IMR-90 (cell line): Measurements from ENCODE around the gene KLHDC9. TPM values are rescaled to one million over a fixed set of nuclear protein-coding genes. Genes with fewer than 3 reads are reported as not detected.

Experiments
- ATAC-seq: fragments of 200-7000 bp; cut with Tn5 transposase; 2 replicates; pipeline ENCODE4 v1.9.1; 2020; ENCODE audit warnings: low read depth, mild to moderate bottlenecking, moderate library complexity
- BruUV-seq: library from RNA; stranded (reverse); fragments of 400-500 nt; replicated peaks from 2 replicates; lab custom pipeline; 2021; lab: Mats Ljungman, UMichigan
- CTCF ChIA-PET: fragments of 300-600 bp; formaldehyde crosslinking; extraction: SDS; loops from one replicate; lab custom pipeline; 2021; ENCODE audit warnings: antibody characterized with exemption; lab: Yijun Ruan, JAX
- POLR2A ChIA-PET: fragments of 300-600 bp; sonication (Branson Sonifier 250); formaldehyde crosslinking; loops from one replicate; lab custom pipeline; 2022; ENCODE audit warnings: antibody characterized with exemption; ENCODE audit not compliant: unreplicated experiment; lab: Charles Lee
- DNase-seq: peaks from one replicate; pipeline ENCODE4 v3.0.0; 2013
- H2AFZ ChIP-seq: replicated peaks from 2 replicates; pipeline ENCODE3; 2013; ENCODE audit warnings: low read length, mild to moderate bottlenecking; ENCODE audit not compliant: poor library complexity
- H2AK5ac ChIP-seq: 2 replicates; pipeline ENCODE4 v1.6.1; 2013; ENCODE audit warnings: low read depth, low read length, inconsistent platforms
- H2AK9ac ChIP-seq: replicated peaks from 2 replicates; pipeline ENCODE3; 2013; ENCODE audit warnings: mild to moderate bottlenecking, low read depth, low read length, moderate library complexity; ENCODE audit not compliant: poor library complexity
- H2BK120ac ChIP-seq: 2 replicates; pipeline ENCODE4 v1.6.1; 2013; ENCODE audit warnings: low read depth, low read length, inconsistent platforms
- H2BK15ac ChIP-seq: 3 replicates; pipeline ENCODE4 v1.6.1; 2013; ENCODE audit warnings: low read depth, low read length, inconsistent platforms
- H2BK20ac ChIP-seq: 2 replicates; pipeline ENCODE4 v1.6.1; 2013; ENCODE audit warnings: low read depth, mild to moderate bottlenecking, inconsistent platforms, low read length, moderate library complexity
- H2BK5ac ChIP-seq: 2 replicates; pipeline ENCODE4 v1.6.1; 2013; ENCODE audit warnings: mild to moderate bottlenecking, low read depth, low read length, inconsistent platforms; ENCODE audit not compliant: poor library complexity, severe bottlenecking
- H3K14ac ChIP-seq: replicated peaks from 2 replicates; pipeline ENCODE4 v1.6.1; 2013; ENCODE audit warnings: low read depth, low read length, inconsistent platforms
- H3K18ac ChIP-seq: 2 replicates; pipeline ENCODE4 v1.6.1; 2013; ENCODE audit warnings: low read depth, low read length, control low read depth
- H3K23ac ChIP-seq: 2 replicates; pipeline ENCODE4 v1.6.1; 2013; ENCODE audit warnings: low read depth, low read length, inconsistent platforms
- H3K27ac ChIP-seq: 2 replicates; pipeline ENCODE4 v1.5.1; 2013; ENCODE audit warnings: mild to moderate bottlenecking, control low read depth, low read length; ENCODE audit not compliant: insufficient read depth
- H3K27me3 ChIP-seq: 2 replicates; pipeline ENCODE4 v1.6.1; 2013; ENCODE audit warnings: low read length; ENCODE audit not compliant: control insufficient read depth, insufficient read depth
- H3K36me3 ChIP-seq: 2 replicates; pipeline ENCODE4 v1.6.1; 2013; ENCODE audit warnings: low read length, mixed read lengths; ENCODE audit not compliant: control insufficient read depth, insufficient read depth
- H3K4ac ChIP-seq: 2 replicates; pipeline ENCODE4 v1.6.1; 2013; ENCODE audit warnings: low read depth, low read length, inconsistent platforms
- H3K4me1 ChIP-seq: 2 replicates; pipeline ENCODE4 v1.6.1; 2013; ENCODE audit warnings: low read length, mixed read lengths; ENCODE audit not compliant: control insufficient read depth, insufficient read depth
- H3K4me2 ChIP-seq: 2 replicates; pipeline ENCODE4 v1.6.1; 2013; ENCODE audit warnings: low read depth, mild to moderate bottlenecking, control low read depth, low read length, moderate library complexity
- H3K4me3 ChIP-seq: 2 replicates; pipeline ENCODE4 v1.5.1; 2013; ENCODE audit warnings: low read depth, mild to moderate bottlenecking, control low read depth, low read length, moderate library complexity; ENCODE audit not compliant: insufficient read depth
- H3K56ac ChIP-seq: 2 replicates; pipeline ENCODE4 v1.6.1; 2013; ENCODE audit warnings: low read length, inconsistent platforms; ENCODE audit not compliant: insufficient read depth; ENCODE audit errors: extremely low read depth
- H3K79me1 ChIP-seq, 2 experiments: 2 replicates each; pipeline ENCODE4 v1.6.1; 2013; ENCODE audit warnings: low read length in 2 of 2, inconsistent platforms in 1 of 2, low read depth in 1 of 2
- H3K9ac ChIP-seq: 2 replicates; pipeline ENCODE4 v1.6.1; 2013; ENCODE audit warnings: low read depth, low read length, control low read depth
- H3K9me1 ChIP-seq: 2 replicates; pipeline ENCODE4 v1.6.1; 2013; ENCODE audit warnings: low read length, inconsistent platforms; ENCODE audit not compliant: insufficient read depth
- H3K9me3 ChIP-seq: 2 replicates; pipeline ENCODE4 v1.6.1; 2013; ENCODE audit warnings: low read length; ENCODE audit not compliant: control insufficient read depth, insufficient read depth
- H4K20me1 ChIP-seq: 2 replicates; pipeline ENCODE4 v1.6.1; 2013; ENCODE audit warnings: low read length, inconsistent platforms; ENCODE audit not compliant: insufficient read depth
- H4K5ac ChIP-seq: 2 replicates; pipeline ENCODE4 v1.6.1; 2013; ENCODE audit warnings: mild to moderate bottlenecking, low read depth, low read length, control low read depth
- H4K8ac ChIP-seq, 2 experiments: 2 replicates each; pipeline ENCODE4 v1.6.1; 2013; ENCODE audit warnings: low read depth in 2 of 2, low read length in 2 of 2, control low read depth in 1 of 2, inconsistent platforms in 1 of 2
- H4K91ac ChIP-seq: 2 replicates; pipeline ENCODE4 v1.6.1; 2013; ENCODE audit warnings: low read depth, low read length, inconsistent platforms; ENCODE audit not compliant: insufficient read depth
- BHLHE40 ChIP-seq: fragments of 150-350 bp; IDR thresholded peaks from 2 replicates; pipeline ENCODE4 v1.6.1; 2016; ENCODE audit warnings: mild to moderate bottlenecking, low read depth, low read length
- CEBPB ChIP-seq: IDR thresholded peaks from 2 replicates; pipeline ENCODE4 v1.6.1; 2012; ENCODE audit warnings: low read depth, low read length, improper control_type of control experiment
- CHD1 ChIP-seq: IDR thresholded peaks from 2 replicates; pipeline ENCODE4 v1.6.1; 2012; ENCODE audit warnings: low read depth, low read length, improper control_type of control experiment
- MAFK ChIP-seq: IDR thresholded peaks from 2 replicates; pipeline ENCODE4 v1.6.1; 2012; ENCODE audit warnings: low read depth, low read length, improper control_type of control experiment
- MAZ ChIP-seq: IDR thresholded peaks from 2 replicates; pipeline ENCODE4 v1.6.1; 2012; ENCODE audit warnings: low read depth, mild to moderate bottlenecking, low read length, improper control_type of control experiment, moderate library complexity, borderline replicate concordance
- NFE2L2 ChIP-seq: fragments of 150-350 bp; IDR thresholded peaks from 2 replicates; pipeline ENCODE4 v1.6.1; 2016; ENCODE audit warnings: low read depth, mild to moderate bottlenecking, low read length
- POLR2A ChIP-seq: IDR thresholded peaks from 2 replicates; pipeline ENCODE4 v1.6.1; 2012; ENCODE audit warnings: mild to moderate bottlenecking, low read depth, low read length
- RCOR1 ChIP-seq: IDR thresholded peaks from 2 replicates; pipeline ENCODE4 v1.6.1; 2012; ENCODE audit warnings: mild to moderate bottlenecking, low read length, improper control_type of control experiment; ENCODE audit not compliant: insufficient replicate concordance
- RFX5 ChIP-seq: IDR thresholded peaks from 2 replicates; pipeline ENCODE4 v1.8.0; 2012; ENCODE audit warnings: low read depth, mild to moderate bottlenecking, low read length, moderate library complexity
- SMC3 ChIP-seq: fragments of 150-350 bp; IDR thresholded peaks from 2 replicates; pipeline ENCODE4 v1.6.1; 2016; ENCODE audit warnings: low read depth, mild to moderate bottlenecking, antibody characterized with exemption, low read length, moderate library complexity
- WGBS, 2 experiments: methylation state at CpG; one replicate each; pipeline versions ENCODE4 v1.1.5 to v1.1.7; 2013; ENCODE audit warnings: missing lambda C conversion rate in 2 of 2; ENCODE audit not compliant: insufficient read length in 1 of 2; ENCODE audit errors: extremely low coverage in 2 of 2; 5-methylcytosine and 5-hydroxymethylcytosine counted together
- dilution Hi-C: fragments of 300-500 bp; cut with HindIII; formaldehyde crosslinking; loops from one replicate; pipeline ENCODE4 v1.14.3; 2018; ENCODE audit warnings: low sequenced_read_pairs; ENCODE audit not compliant: unreplicated experiment
- in situ Hi-C: fragments of 300-500 bp; cut with MboI; formaldehyde crosslinking; loops from 3 replicates; pipeline ENCODE4 v1.14.3; 2019; ENCODE audit warnings: low sequenced_read_pairs, inconsistent platforms, mixed read lengths
- intact Hi-C: fragments of 100-400 bp; cut with micrococcal nuclease; formaldehyde crosslinking; loops from 2 replicates; pipeline ENCODE4 v1.10.0; 2022
- polyA plus RNA-seq, 3 experiments: library from polyadenylated mRNA; depleted of rRNA; stranded (reverse); fragments of >200 nt; gene quantifications; 2 replicates each; pipeline ENCODE4 v1.2.3, GENCODE V29; 2012; ENCODE audit warnings: low replicate concordance in 1 of 3
- total RNA-seq: library from RNA; depleted of rRNA; stranded (reverse); fragments of >200 nt; gene quantifications from 2 replicates; pipeline ENCODE4 v1.2.3, GENCODE V29; 2012
- TF ChIP-seq, protein P1 (sequence below): fragments of 150-350 bp; IDR thresholded peaks from 2 replicates; pipeline ENCODE4 v1.6.1; 2017; ENCODE audit warnings: mild to moderate bottlenecking, antibody characterized with exemption, low read length, low read depth

Gene KLHDC9
- total and polyA plus RNA-seq, 2 of the 4 experiments (the other 2 are of a cell fraction): 0.18 to 0.70 TPM

DNA sequence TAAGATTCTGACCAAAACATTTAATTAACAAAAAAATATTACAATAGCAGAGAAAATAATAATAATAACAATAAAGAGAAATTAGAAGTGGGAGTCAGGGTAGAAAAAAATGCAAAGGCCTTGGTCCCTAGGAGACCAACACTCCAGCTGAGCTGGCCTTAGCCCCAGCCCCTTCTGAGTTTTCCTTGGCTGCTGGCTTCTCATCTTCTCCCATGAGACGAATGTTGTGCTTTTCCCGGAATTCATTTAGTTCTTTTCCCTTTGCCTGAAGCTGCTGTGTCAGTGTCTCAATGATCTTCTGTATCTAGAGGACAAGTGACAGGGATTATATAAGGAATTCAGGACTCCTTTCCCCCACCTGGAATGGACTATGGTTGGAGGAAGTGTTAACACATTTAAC lies 2.4 kb downstream of the KLHDC9 start:
- TF ChIP-seq, protein P1, sequence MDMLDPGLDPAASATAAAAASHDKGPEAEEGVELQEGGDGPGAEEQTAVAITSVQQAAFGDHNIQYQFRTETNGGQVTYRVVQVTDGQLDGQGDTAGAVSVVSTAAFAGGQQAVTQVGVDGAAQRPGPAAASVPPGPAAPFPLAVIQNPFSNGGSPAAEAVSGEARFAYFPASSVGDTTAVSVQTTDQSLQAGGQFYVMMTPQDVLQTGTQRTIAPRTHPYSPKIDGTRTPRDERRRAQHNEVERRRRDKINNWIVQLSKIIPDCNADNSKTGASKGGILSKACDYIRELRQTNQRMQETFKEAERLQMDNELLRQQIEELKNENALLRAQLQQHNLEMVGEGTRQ: no peak
- TF ChIP-seq NFE2L2 (no peak), CEBPB (no peak), POLR2A (no peak), MAFK (no peak), MAZ (no peak), RCOR1 (no peak), SMC3 (no peak), BHLHE40 (no peak), CHD1 (no peak), RFX5 (no peak)
- in situ Hi-C loops: no loop called here

More for the DNA sequence above, 2.4 kb downstream of the KLHDC9 start:
- no peak overlapping the region for H2BK120ac ChIP-seq
- no peak for DNase-seq
- ChIA-PET CTCF (interaction anchor here (0.9 to 2.4 kb wide), 2 partner anchors 17 to 103 kb away, joined by 3 to 9 read pairs; partner anchors contain the start of genes NIT1 and PFDN2), POLR2A (no interaction called here)
- no peak overlapping the region for H3K27ac ChIP-seq
- no peak overlapping the region for H2BK20ac ChIP-seq
- no peak overlapping the region for H3K18ac ChIP-seq
- no peak overlapping the region for H2BK15ac ChIP-seq
- H2BK5ac ChIP-seq: no peak overlapping the region
- intact Hi-C loops: no loop called here
- dilution Hi-C loops: no loop called here
- no peak overlapping the region for H2AK5ac ChIP-seq
- no peak overlapping the region for H4K91ac ChIP-seq
- no CpG with 5 or more reads among the region's 2 CpGs for WGBS, 2 experiments
- H3K14ac ChIP-seq: no peak overlapping the region
- H2AFZ ChIP-seq: no peak overlapping the region
- no peak overlapping the region for H2AK9ac ChIP-seq
- H3K36me3 ChIP-seq: peaks cover 13% of the 10 kb centered on the region
- no peak overlapping the region for H3K23ac ChIP-seq
- H3K9me3 ChIP-seq: no peaks in the 10 kb centered on the region
- peaks cover 7 to 26% of the 10 kb centered on the region in 2 experiments for H3K79me1 ChIP-seq
- H3K56ac ChIP-seq: no peak overlapping the region
- H3K4me1 ChIP-seq: peaks cover 5% of the 10 kb centered on the region; the same call in 1 of the 2 replicates
- BruUV-seq: no TSS peak
- ATAC-seq: no peak
- H4K8ac ChIP-seq: no peak overlapping the region
- H3K4me3 ChIP-seq: no peak overlapping the region
- no peak overlapping the region for H3K4me2 ChIP-seq
- H4K20me1 ChIP-seq: peaks cover 29% of the 10 kb centered on the region
- H4K5ac ChIP-seq: no peak overlapping the region
- H3K9me1 ChIP-seq: no peaks in the 10 kb centered on the region
- no peak overlapping the region for H3K4ac ChIP-seq
- no peak overlapping the region for H3K9ac ChIP-seq
- no peaks in the 10 kb centered on the region for H3K27me3 ChIP-seq
